ELR (cell line): ENCODE results near the gene ABCA2.

Source experiments
- DNase-seq: peaks from one replicate; pipeline ENCODE4 v3.0.0-alpha.2; 2015; ENCODE audit warnings: low read depth

The ABCA2 gene, protein sequence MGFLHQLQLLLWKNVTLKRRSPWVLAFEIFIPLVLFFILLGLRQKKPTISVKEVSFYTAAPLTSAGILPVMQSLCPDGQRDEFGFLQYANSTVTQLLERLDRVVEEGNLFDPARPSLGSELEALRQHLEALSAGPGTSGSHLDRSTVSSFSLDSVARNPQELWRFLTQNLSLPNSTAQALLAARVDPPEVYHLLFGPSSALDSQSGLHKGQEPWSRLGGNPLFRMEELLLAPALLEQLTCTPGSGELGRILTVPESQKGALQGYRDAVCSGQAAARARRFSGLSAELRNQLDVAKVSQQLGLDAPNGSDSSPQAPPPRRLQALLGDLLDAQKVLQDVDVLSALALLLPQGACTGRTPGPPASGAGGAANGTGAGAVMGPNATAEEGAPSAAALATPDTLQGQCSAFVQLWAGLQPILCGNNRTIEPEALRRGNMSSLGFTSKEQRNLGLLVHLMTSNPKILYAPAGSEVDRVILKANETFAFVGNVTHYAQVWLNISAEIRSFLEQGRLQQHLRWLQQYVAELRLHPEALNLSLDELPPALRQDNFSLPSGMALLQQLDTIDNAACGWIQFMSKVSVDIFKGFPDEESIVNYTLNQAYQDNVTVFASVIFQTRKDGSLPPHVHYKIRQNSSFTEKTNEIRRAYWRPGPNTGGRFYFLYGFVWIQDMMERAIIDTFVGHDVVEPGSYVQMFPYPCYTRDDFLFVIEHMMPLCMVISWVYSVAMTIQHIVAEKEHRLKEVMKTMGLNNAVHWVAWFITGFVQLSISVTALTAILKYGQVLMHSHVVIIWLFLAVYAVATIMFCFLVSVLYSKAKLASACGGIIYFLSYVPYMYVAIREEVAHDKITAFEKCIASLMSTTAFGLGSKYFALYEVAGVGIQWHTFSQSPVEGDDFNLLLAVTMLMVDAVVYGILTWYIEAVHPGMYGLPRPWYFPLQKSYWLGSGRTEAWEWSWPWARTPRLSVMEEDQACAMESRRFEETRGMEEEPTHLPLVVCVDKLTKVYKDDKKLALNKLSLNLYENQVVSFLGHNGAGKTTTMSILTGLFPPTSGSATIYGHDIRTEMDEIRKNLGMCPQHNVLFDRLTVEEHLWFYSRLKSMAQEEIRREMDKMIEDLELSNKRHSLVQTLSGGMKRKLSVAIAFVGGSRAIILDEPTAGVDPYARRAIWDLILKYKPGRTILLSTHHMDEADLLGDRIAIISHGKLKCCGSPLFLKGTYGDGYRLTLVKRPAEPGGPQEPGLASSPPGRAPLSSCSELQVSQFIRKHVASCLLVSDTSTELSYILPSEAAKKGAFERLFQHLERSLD (N-terminal part only)

DNA sequence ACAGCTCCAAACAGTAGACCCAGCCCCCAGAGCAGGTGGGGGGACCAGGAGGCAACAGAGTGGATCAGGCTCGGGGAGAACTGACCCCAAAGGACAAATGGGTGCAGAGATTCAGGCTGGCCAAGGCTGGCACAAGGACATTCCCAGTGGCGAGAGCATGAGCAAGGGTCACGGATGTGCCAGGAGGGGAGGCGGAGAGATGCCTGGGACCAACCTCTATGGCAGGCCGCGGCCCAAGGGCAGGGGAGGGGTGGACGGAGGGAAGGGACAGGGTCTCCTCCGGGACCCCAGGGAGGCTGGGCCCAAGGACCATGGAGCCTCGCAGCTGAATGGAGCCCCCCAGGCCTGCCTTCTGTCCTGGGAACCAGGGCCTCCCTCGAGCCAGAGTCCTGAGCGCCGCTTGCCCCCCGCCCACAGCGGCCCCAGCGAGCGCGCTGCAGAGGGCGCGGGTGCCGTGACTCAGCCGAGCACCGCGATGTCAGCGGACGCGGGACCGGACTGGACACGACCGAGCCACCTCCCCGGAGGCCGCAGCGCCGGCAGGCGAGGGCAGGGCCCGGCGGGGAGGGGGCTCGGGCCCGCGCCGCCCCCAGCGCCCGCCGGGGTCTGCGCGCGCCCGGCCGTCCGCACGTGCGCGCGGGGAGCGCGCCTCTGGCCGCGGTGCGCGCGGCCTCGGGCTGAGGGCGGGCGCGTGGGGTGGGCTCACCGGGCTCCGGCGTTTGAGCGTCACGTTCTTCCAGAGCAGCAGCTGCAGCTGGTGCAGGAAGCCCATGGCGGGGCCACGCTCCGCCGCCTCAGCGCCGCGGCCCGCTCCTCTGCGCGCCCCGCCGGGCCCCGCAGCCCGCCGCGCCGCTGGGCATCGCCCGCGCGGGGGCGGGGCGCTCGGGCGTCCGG is at the start of gene ABCA2:
Gene ABCA2, minus strand, starts transcription at position 869 of the 894 bp plus-strand sequence. Its CDS starts 97 bp downstream, at position 772.
- peak; percentile 57 for DNase-seq

- peak; percentile 74 for DNase-seq
These were observed 49.1 kb upstream of the ABCA2 start, which contains the start of gene UAP1L1 for GRCh38 chr9:137077010-137077747. Gene UAP1L1, plus strand, starts transcription at chr9:137077517. Its CDS starts 16 bp downstream, at chr9:137077533.

DNA sequence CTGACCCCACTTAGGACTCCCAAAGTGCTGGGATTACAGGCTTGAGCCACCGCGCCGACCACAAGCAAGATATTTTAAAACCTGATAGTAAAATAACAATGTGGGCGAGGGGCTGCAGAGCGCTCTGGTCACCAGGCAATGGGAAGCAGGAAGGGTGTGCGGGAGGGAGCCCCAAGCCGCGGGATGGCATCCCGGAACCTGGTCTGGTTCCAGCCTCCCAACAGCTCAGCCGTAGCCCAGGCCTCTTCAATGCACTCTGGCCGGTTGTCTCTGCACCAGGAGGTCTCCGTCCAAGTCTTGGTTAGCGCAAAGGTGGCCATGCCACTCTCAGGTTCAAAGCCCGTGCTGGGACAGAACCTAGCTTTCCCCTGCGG is 48.6 kb upstream of the ABCA2 start:
- no peak for DNase-seq

GRCh38 chr9:137075275-137075775 is 47.3 kb upstream of the ABCA2 start:
- no peak for DNase-seq

DNA sequence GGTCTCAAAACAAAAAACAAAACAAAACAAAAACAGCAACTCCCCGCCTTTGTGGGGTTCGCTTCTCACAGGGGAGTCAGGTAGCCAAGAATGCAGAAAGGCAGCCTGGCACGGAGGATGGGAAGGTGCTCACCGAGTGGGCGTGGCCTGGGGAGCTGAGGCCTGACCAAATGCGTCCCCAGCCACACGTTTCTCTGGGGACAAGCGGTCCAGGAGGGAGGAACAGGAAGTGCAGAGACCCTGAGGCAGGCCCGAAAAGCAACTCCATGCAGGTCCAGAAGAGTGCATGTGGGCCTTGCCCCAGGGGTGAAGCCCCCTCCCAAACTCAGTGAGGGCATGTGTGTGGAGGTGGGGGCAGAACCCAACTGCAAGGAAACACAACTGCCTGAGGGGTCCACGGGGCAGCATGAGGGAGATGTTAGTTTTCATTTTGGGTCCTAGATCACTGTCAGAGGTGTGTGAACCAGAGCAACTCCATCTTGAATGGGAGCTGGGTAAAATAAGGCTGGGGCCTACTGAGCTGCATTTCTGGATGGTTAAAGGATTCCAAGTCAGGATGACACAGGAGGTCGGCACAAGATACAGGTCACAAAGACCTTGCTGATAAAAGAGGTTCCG is 46.7 kb upstream of the ABCA2 start:
- DNase-seq = no peak

DNA sequence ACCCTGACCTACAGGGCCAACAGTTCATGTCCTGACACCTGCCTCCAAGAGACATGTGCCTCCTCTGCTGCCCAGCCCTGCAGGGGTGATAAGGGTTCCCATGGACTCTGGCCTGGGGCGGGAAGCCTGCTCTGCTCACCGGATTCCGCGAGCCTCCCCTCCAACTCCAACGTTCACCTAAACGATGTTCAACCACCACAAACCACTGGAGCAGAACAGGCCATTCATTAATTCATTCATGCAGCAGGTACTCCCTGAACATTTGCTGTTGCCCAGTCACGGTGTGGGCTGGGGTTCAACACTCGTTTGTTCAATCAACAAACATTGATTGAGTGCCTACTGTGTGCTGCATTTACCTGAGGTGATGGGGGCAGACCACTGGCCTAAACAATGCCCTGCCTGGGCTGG is 46.0 kb upstream of the ABCA2 start:
- DNase-seq = no peak

GRCh38 chr9:137071282-137071681 is 43.2 kb upstream of the ABCA2 start:
- DNase-seq = no peak

GRCh38 chr9:137070906-137071275 is 42.9 kb upstream of the ABCA2 start:
- DNase-seq = no peak

GRCh38 chr9:137070201-137070905 is 42.3 kb upstream of the ABCA2 start, which contains the start of gene SAPCD2:
Gene SAPCD2, minus strand, starts transcription at chr9:137070557. Its CDS starts 97 bp downstream, at chr9:137070460.
- DNase-seq = peak; percentile 93

DNA sequence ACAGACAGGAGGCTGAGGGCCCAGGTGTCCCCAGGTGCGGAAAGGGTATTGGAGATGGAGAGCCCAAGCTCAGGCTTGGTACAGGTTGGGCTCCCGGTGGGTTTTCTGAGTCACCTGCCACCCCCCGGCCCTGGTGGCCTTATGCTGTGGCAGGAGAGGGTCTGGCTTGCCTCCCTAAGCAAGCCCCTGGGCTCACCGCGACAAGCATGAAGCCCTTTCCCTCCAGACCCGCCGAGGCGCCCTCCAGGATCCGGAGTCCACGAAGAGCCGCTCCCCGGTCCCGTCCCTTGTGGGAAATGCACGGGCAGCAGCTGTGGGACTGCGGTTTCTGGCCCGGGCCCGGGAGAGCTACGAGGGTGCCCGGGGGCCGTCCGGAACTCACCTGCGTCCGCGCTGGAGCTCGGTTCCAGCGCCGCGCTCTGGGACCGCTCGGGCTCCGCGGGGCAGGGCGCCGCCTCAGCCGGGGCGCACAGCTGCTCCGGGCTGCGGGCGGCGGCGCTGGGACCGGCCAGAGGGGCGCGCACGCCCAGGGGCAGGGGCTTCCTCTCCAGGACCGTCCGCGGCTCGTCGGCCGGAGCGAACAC is 41.6 kb upstream of the ABCA2 start:
- no peak for DNase-seq

GRCh38 chr9:137068539-137069507 is 40.8 kb upstream of the ABCA2 start:
- DNase-seq = no peak

- peak; percentile 82 for DNase-seq
These were observed 40.0 kb upstream of the ABCA2 start for GRCh38 chr9:137067860-137068538.

DNA sequence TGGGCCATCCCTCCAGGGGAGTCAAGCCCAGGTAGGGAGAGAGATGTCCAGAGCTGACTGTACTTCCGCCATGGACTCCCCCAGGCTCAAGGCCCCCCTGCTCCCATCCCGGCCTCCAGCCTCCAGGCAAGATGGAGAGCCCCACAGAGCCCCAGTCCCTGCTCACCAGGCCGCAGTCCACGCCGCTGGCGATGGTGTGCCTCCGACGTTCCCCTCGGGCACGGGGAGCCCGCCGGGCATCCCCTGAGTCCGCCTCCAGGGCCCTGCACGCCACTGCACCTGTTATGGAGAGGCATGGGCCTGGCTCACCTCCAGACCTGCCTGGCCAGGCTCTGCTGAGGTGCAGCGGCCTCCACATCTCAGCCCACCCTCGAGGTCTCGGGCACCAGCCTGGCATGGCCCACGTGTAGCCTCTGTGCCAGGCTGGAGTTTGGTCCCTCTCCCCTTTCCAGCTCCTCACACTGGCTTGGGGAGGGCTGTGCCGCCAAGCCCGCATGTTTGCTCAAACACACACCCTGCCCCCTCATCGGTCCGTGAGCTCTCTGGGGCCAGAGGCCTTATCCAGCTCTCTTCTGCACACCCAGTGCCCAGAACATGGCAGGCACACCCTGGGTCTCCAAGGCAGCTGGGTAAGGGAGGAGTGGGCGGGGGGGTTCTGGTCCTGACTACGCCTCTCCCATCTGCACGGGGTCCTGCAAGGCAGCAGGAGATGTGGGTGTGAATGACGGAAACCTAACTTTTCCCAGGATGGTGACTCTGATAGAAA is 38.2 kb upstream of the ABCA2 start:
- DNase-seq = no peak

DNA sequence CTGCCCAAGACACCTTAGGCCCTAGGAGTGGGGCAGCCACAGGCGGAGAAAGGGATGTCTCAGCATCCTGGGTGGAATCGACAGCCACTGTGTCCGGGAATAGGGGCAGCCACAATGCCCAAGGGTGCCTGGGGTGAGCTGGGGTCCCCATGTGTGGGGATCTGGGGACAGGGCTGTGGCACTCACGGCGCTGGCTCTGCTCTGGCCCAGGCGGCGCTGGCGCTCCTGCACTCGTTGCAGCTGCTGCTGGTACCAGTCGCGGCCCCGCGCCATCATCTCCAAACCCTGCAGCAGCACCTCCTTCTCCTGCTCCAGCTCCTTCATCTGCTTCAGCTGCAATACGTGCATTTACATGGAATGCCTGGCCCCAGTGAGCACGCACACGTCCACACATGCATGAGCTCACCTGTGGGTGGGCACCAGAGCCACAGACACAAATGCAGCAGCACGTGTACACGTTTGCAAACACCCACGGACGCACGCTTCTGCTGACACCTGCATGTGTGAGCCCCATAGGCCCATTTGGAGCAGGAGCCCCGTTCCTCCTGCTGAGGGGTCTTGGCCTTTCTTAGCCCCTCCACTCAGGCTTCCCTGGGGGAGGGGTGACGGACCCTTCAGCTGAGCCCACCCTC is 37.4 kb upstream of the ABCA2 start:
- DNase-seq = no peak

- no peak for DNase-seq
These were observed 36.8 kb upstream of the ABCA2 start for GRCh38 chr9:137064880-137065164.
